ENCODE results near the gene HLA-DMA. TPM values are rescaled to one million over a fixed set of nuclear protein-coding genes. Genes with fewer than 3 reads are reported as not detected.

HLA-DMA gene
- total RNA-seq, 1 experiment from 2014 or later = 3.0 TPM

- Histone ChIP-seq H3K27ac (ENCODE audit: low read length) (no peak overlapping the region), H3K9ac (ENCODE audit: low read length) (no peak overlapping the region), H3K4me3 (ENCODE audit: low read length) (no peak overlapping the region), H3K27me3 (ENCODE audit: low read length) (peaks cover 35% of the 10 kb centered on the region), H4K20me1 (ENCODE audit: low read length) (no peaks in the 10 kb centered on the region), H3K79me2 (ENCODE audit: low read length) (no peaks in the 10 kb centered on the region), H3K4me2 (ENCODE audit: low read length) (no peak overlapping the region), H3K36me3 (ENCODE audit: low read depth, low read length) (no peaks in the 10 kb centered on the region), H3K9me3 (ENCODE audit: low read length) (no peaks in the 10 kb centered on the region), H3K9me2 (replicated peaks; ENCODE audit: low read length) (no peaks in the 10 kb centered on the region), H3K4me1 (ENCODE audit: insufficient read depth, low read length) (no peaks in the 10 kb centered on the region), H3F3A (ENCODE audit: low read length, unreplicated experiment) (no peaks in the 10 kb centered on the region), H2AFZ (ENCODE audit: low read length) (no peak overlapping the region)
- TF ChIP-seq EZH2 (IDR thresholded peaks at IDR 0.05; ENCODE audit: low read length, unreplicated experiment) (no peak), EZH2phosphoT487 (IDR thresholded peaks at IDR 0.05; ENCODE audit: borderline replicate concordance, low read length) (no peak)
- TF ChIP-seq, protein P1, sequence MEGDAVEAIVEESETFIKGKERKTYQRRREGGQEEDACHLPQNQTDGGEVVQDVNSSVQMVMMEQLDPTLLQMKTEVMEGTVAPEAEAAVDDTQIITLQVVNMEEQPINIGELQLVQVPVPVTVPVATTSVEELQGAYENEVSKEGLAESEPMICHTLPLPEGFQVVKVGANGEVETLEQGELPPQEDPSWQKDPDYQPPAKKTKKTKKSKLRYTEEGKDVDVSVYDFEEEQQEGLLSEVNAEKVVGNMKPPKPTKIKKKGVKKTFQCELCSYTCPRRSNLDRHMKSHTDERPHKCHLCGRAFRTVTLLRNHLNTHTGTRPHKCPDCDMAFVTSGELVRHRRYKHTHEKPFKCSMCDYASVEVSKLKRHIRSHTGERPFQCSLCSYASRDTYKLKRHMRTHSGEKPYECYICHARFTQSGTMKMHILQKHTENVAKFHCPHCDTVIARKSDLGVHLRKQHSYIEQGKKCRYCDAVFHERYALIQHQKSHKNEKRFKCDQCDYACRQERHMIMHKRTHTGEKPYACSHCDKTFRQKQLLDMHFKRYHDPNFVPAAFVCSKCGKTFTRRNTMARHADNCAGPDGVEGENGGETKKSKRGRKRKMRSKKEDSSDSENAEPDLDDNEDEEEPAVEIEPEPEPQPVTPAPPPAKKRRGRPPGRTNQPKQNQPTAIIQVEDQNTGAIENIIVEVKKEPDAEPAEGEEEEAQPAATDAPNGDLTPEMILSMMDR (conservative IDR thresholded peaks at IDR 0.05; ENCODE audit: low read depth, low read length) = no peak
- ChIA-PET CTCF (interaction anchor here (1.3 to 2.6 kb wide), 2 partner anchors 21 to 52 kb away, joined by 5 to 10 read pairs; partner anchors contain the start of gene HLA-DMA), POLR2A (ENCODE audit: unreplicated experiment) (interaction anchor here (0.5 kb wide), 1 partner anchor 41 kb away, joined by 4 read pairs; no protein-coding TSS in a partner anchor)
- DNase-seq = peak; percentile 11
- intact Hi-C loops (cut with micrococcal nuclease) = loop anchor here (2.0 to 5.0 kb wide), 2 partner anchors 15 to 45 kb away; no protein-coding TSS in a partner anchor
- no TSS peak for BruUV-seq (replicated peaks)
- no peak for ATAC-seq
Measured at GRCh38 chr6:32932132-32932868, 20.6 kb downstream of the HLA-DMA start.

DNA sequence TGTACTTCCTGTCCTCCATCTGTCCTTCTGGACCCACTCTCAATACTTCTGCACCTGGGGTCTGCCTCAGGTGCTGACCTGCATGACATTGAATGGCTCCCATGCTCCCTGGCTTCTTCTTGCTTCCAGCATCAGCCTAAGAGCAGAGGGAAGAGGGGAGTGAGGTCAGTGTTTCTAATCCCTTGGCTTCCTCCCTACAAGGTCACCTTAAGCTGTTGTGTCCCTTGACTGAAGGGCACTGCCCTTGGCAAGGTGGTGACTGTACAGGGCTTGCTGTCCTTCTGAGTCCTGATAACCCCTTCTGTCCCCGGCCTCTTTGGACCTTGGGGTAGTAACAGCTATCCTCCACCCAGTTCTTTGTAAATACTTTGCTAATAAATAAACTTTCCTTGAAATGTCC is 21.7 kb downstream of the HLA-DMA start:
- Histone ChIP-seq H3K4me2 (ENCODE audit: low read length) (no peak overlapping the region), H3K27ac (ENCODE audit: low read length) (no peak overlapping the region), H4K20me1 (ENCODE audit: low read length) (no peaks in the 10 kb centered on the region), H3K9me2 (replicated peaks; ENCODE audit: low read length) (no peaks in the 10 kb centered on the region), H3K9me3 (ENCODE audit: low read length) (no peaks in the 10 kb centered on the region), H3K36me3 (ENCODE audit: low read depth, low read length) (no peaks in the 10 kb centered on the region), H3K4me1 (ENCODE audit: insufficient read depth, low read length) (no peaks in the 10 kb centered on the region), H3K79me2 (ENCODE audit: low read length) (no peaks in the 10 kb centered on the region), H3K9ac (ENCODE audit: low read length) (no peak overlapping the region), H3K27me3 (ENCODE audit: low read length) (peaks cover 32% of the 10 kb centered on the region), H3K4me3 (ENCODE audit: low read length) (no peak overlapping the region), H2AFZ (ENCODE audit: low read length) (no peak overlapping the region), H3F3A (ENCODE audit: low read length, unreplicated experiment) (no peaks in the 10 kb centered on the region)
- ChIA-PET CTCF (no interaction called here), POLR2A (ENCODE audit: unreplicated experiment) (no interaction called here)
- BruUV-seq (replicated peaks) = no TSS peak
- no peak for TF ChIP-seq EZH2phosphoT487 (IDR thresholded peaks at IDR 0.05; ENCODE audit: borderline replicate concordance, low read length)
- TF ChIP-seq, protein P1 (conservative IDR thresholded peaks at IDR 0.05; ENCODE audit: low read depth, low read length) = no peak
- no peak for TF ChIP-seq EZH2 (IDR thresholded peaks at IDR 0.05; ENCODE audit: low read length, unreplicated experiment)
- intact Hi-C loops (cut with micrococcal nuclease) = loop anchor here (5.0 kb wide), 1 partner anchor 44 kb away; no protein-coding TSS in a partner anchor
- no peak for DNase-seq
- ATAC-seq = no peak

GRCh38 chr6:32922083-32922482 is 30.8 kb downstream of the HLA-DMA start:
- TF ChIP-seq, protein P1 (conservative IDR thresholded peaks at IDR 0.05; ENCODE audit: low read depth, low read length) = no peak
- TF ChIP-seq EZH2phosphoT487 (IDR thresholded peaks at IDR 0.05; ENCODE audit: borderline replicate concordance, low read length) (no peak), EZH2 (IDR thresholded peaks at IDR 0.05; ENCODE audit: low read length, unreplicated experiment) (no peak)
- intact Hi-C loops (cut with micrococcal nuclease) = no loop called here
- CTCF ChIA-PET = no interaction called here
- Histone ChIP-seq H3K27me3 (ENCODE audit: low read length) (peaks cover 41% of the 10 kb centered on the region), H3K9me2 (replicated peaks; ENCODE audit: low read length) (no peaks in the 10 kb centered on the region), H2AFZ (ENCODE audit: low read length) (no peak overlapping the region), H3K4me2 (ENCODE audit: low read length) (no peak overlapping the region), H3K9ac (ENCODE audit: low read length) (no peak overlapping the region), H4K20me1 (ENCODE audit: low read length) (no peaks in the 10 kb centered on the region), H3K9me3 (ENCODE audit: low read length) (no peaks in the 10 kb centered on the region), H3K4me3 (ENCODE audit: low read length) (no peak overlapping the region), H3K4me1 (ENCODE audit: insufficient read depth, low read length) (no peaks in the 10 kb centered on the region), H3K79me2 (ENCODE audit: low read length) (no peaks in the 10 kb centered on the region), H3F3A (ENCODE audit: low read length, unreplicated experiment) (no peaks in the 10 kb centered on the region), H3K36me3 (ENCODE audit: low read depth, low read length) (no peaks in the 10 kb centered on the region), H3K27ac (ENCODE audit: low read length) (no peak overlapping the region)
- no TSS peak for BruUV-seq (replicated peaks)
- POLR2A ChIA-PET (ENCODE audit: unreplicated experiment) = no interaction called here
- DNase-seq = no peak
- ATAC-seq = no peak

Measured in PC-3 (cell line).